GM12875 (cell line): ENCODE results near the gene SPIB.
A peak's percentile ranks its signal among the peaks of the same experiment; 100 is the strongest.
"Not testable (repeated sequence)": the region's sequence is repeated elsewhere in the genome, so short reads cannot be mapped to it uniquely, and the experiment has no call there.

Experiments used
- H3K4me3 ChIP-seq: one replicate; pipeline ENCODE4 v1.5.1; 2011; ENCODE audit warnings: low read depth, low read length, control low read depth
- CTCF ChIP-seq: IDR thresholded peaks from 2 replicates; pipeline ENCODE4 v1.5.1; 2011; ENCODE audit warnings: low read depth, mild to moderate bottlenecking, control low read depth, inconsistent platforms, low read length, moderate library complexity, borderline replicate concordance; ENCODE audit not compliant: insufficient read depth

SPIB gene

DNA sequence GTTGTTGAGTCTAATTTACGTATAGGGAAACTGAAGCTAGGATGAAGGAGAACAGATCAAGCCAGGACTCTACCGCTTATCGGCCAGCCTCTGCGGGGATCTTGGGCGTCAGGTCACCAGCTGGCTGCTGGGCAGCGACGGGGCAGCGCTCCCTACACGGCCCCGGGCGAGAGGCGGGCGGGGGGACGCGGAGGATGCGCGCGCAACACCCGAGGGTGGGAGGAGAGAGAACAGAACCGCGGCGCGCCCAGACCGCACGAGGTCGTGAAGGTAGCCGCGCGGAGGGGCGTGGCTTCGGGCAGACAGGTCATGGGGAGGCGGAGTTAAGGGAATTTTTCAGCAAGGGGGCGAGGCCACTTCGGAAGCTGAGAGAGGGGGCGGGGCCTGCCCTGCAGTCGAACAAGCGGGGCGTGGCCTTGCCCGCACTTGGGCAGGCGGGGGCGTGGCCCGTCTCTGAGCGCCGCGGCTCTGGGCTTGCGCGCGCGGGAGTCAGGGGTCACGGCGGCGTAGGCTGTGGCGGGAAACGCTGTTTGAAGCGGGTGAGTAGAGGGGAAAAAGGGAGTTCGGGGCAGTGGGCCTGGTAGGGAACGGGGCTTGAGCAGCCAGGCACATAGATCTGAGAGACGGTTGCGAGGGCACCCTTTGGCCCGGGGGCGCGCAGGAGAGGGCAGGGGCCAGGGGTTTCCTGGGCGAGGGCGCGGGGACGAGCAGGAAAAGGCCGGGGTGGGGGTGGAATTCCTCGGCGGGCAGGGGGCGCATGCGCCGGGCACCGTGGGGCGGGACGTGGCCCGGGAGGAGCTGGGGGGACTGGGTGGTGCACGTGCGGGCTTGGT lies 34.7 kb upstream of the SPIB start, which contains the start of gene POLD1:
Gene POLD1 (plus strand): TSS at position 496 of the 833 bp plus-strand sequence. CDS start 14,505 bp downstream, outside the sequence.
- H3K4me3 ChIP-seq, result peak within 1 kb of the TSS; percentile 82
- no peak for TF ChIP-seq CTCF

- H3K4me3 ChIP-seq, result peak overlapping the region; percentile 82
- TF ChIP-seq CTCF, result no peak
These were observed 33.8 kb upstream of the SPIB start for GRCh38 chr19:50384685-50385535.

- no peak overlapping the region for H3K4me3 ChIP-seq
- TF ChIP-seq CTCF, result no peak
These were observed 31.4 kb upstream of the SPIB start for GRCh38 chr19:50387176-50387867.

- TF ChIP-seq CTCF, result no peak
- no peak overlapping the region for H3K4me3 ChIP-seq
These were observed 30.9 kb upstream of the SPIB start for GRCh38 chr19:50387868-50388245.

DNA sequence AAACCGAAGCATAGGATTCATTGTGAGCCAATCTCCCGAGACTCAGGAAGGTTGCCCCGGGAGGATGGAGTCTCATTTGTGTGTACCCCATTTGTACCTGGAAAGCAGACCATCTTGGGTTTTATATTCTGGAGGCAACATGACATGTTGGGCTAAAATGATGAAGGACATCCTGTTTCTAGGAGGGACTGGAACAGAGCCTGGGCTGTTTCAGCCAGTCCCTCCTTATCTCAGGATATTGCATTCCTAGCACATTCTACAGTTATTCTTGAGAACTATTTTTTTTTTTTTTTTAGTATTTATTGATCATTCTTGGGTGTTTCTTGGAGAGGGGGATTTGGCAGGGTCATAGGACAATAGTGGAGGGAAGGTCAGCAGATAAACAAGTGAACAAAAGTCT lies 28.4 kb upstream of the SPIB start:
- not testable (repeated sequence) for H3K4me3 ChIP-seq

DNA sequence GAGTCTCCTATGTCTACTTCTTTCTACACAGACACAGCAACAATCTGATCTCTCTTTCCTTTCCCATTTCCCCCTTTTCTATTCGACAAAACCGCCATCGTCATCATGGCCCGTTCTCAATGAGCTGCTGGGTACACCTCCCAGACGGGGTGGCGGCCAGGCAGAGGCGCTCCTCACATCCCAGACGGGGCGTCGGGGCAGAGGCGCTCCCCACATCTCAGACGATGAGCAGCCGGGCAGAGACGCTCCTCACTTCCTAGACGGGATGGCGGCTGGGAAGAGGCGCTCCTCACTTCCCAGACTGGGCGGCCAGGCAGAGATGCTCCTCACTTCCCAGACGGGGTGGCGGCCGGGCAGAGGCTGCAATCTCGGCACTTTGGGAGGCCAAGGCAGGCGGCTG lies 27.8 kb upstream of the SPIB start:
- H3K4me3 ChIP-seq, result not testable (repeated sequence)

DNA sequence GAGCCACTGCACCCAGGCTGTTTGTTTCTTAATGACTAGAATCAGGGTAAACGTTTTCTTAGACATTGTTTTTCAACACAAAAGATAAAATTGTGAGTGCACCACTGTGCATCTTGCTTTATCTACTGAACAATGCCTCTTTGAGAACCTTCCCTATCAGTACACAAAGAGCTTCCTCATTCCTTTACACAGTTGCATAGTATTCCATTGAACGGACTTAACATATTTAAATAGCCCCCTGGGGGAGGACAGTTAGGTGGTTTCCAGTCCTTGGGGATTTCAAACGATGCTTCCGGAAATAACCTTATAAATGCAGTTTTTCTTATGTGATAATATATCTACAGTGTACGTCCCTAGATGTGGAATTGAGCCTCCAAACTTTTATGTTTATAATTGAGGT lies 26.0 kb upstream of the SPIB start:
- TF ChIP-seq CTCF, result no peak
- H3K4me3 ChIP-seq, result no peak overlapping the region
